ENCODE results near the gene KIFC3.
"Not testable (repeated sequence)": the region's sequence is repeated elsewhere in the genome, so short reads cannot be mapped to it uniquely, and the experiment has no call there.

KIFC3 gene

GRCh38 chr16:57801809-57802340 is 416 bp downstream of the KIFC3 start:
- DNase-seq, result no peak

- DNase-seq, result no peak
These were observed 1.0 kb downstream of the KIFC3 start for GRCh38 chr16:57801098-57801808.

GRCh38 chr16:57800200-57801097 is 1.8 kb downstream of the KIFC3 start:
- DNase-seq, result no peak

GRCh38 chr16:57799600-57800199 is 2.6 kb downstream of the KIFC3 start:
- no peak for DNase-seq

- DNase-seq, result no peak
These were observed 3.2 kb downstream of the KIFC3 start for GRCh38 chr16:57798953-57799599.

GRCh38 chr16:57798267-57798810 is 4.0 kb downstream of the KIFC3 start:
- DNase-seq, result no peak

- no peak for DNase-seq
These were observed 4.6 kb downstream of the KIFC3 start for GRCh38 chr16:57797526-57798266.

GRCh38 chr16:57797216-57797525 is 5.1 kb downstream of the KIFC3 start:
- DNase-seq, result no peak

GRCh38 chr16:57796014-57796413 is 6.3 kb downstream of the KIFC3 start:
- DNase-seq, result not testable (repeated sequence)

GRCh38 chr16:57795431-57795878 is 6.8 kb downstream of the KIFC3 start:
- DNase-seq, result no peak

GRCh38 chr16:57794849-57795430 is 7.4 kb downstream of the KIFC3 start:
- no peak for DNase-seq

GRCh38 chr16:57791893-57792461 is 10.3 kb downstream of the KIFC3 start:
- no peak for DNase-seq

- DNase-seq, result no peak
These were observed 10.9 kb downstream of the KIFC3 start for GRCh38 chr16:57791195-57791892.

- DNase-seq, result no peak
These were observed 13.3 kb downstream of the KIFC3 start for GRCh38 chr16:57788951-57789350.

GRCh38 chr16:57788252-57788841 is 13.9 kb downstream of the KIFC3 start:
- no peak for DNase-seq

- DNase-seq, result no peak
These were observed 14.8 kb downstream of the KIFC3 start for GRCh38 chr16:57787519-57787905.

- DNase-seq, result no peak
These were observed 15.4 kb downstream of the KIFC3 start for GRCh38 chr16:57786632-57787518.

- DNase-seq, result no peak
These were observed 16.4 kb downstream of the KIFC3 start for GRCh38 chr16:57785924-57786323.

- no peak for DNase-seq
These were observed 16.9 kb downstream of the KIFC3 start for GRCh38 chr16:57785385-57785784.

Measured in activated CD8-positive, alpha-beta memory T cell treated with anti-CD3 and anti-CD28 coated beads, Interleukin-2, amount 50 U/mL, for 48 hours (primary cell).